Breast epithelium (tissue), 4 donors: ENCODE measurements around the gene SPOUT1. TPM values are rescaled to one million over a fixed set of nuclear protein-coding genes. Genes with fewer than 3 reads are reported as not detected.
"Not testable (repeated sequence)": the region's sequence is repeated elsewhere in the genome, so short reads cannot be mapped to it uniquely, and the experiment has no call there.

Experiments
- DNase-seq, 2 donors: peaks; one replicate each; pipeline ENCODE4 v3.0.0-alpha.2; 2019; ENCODE audit warnings: low spot score in 2 of 2
- H3K27ac ChIP-seq, 2 donors: fragments of 200-600 bp; sonication (generic) in 1 of 2; one replicate each; pipeline ENCODE4 v1.5.1; 2016 to 2019; ENCODE audit warnings: mild to moderate bottlenecking in 1 of 2
- H3K27me3 ChIP-seq, 2 donors: fragments of 200-600 bp; sonication (generic) in 1 of 2; one replicate each; pipeline versions ENCODE4 v1.5.1 to v1.6.0; 2017 to 2019; ENCODE audit warnings: control low read depth in 1 of 2, mild to moderate bottlenecking in 1 of 2
- H3K36me3 ChIP-seq: fragments of 200-600 bp; one replicate; pipeline ENCODE4 v1.5.1; 2019
- H3K4me1 ChIP-seq, 2 donors: fragments of 200-600 bp; sonication (generic); one replicate each; pipeline ENCODE4 v1.5.1; 2016 to 2019; ENCODE audit warnings: control low read depth in 1 of 2
- H3K4me3 ChIP-seq, 3 donors: fragments of 200-600 bp; sonication (generic); 1 replicate in 2 of 3; 2 replicates in 1 of 3; pipeline ENCODE4 v1.5.1; 2016 to 2019; ENCODE audit warnings: mild to moderate bottlenecking in 3 of 3, moderate library complexity in 2 of 3
- H3K9me3 ChIP-seq, 2 donors: fragments of 200-600 bp; sonication (generic) in 1 of 2; one replicate each; pipeline ENCODE4 v1.5.1; 2016 to 2019; ENCODE audit warnings: control low read depth in 1 of 2
- POLR2A ChIP-seq: fragments of 450-650 bp; IDR thresholded peaks from one replicate; pipeline ENCODE4 v1.6.1; 2016; ENCODE audit warnings: antibody characterized with exemption, mild to moderate bottlenecking, moderate library complexity
- POLR2AphosphoS5 ChIP-seq, 3 donors: sonication (generic); formaldehyde crosslinking; IDR thresholded peaks; one replicate each; pipeline ENCODE4 v1.6.1; 2017; ENCODE audit warnings: antibody characterized with exemption in 3 of 3
- intact Hi-C: fragments of 100-400 bp; cut with DNase I; formaldehyde crosslinking; loops from one replicate; pipeline ENCODE4 v1.15.1; 2023; ENCODE audit warnings: low total_unique reads
- total RNA-seq, 3 donors: library from RNA; depleted of rRNA; stranded (reverse); fragments of >200 nt; gene quantifications; one replicate each; pipeline ENCODE4 v1.1.0, GENCODE V29; 2016
- TF ChIP-seq, protein P1 (sequence below), 3 donors: fragments of 450-650 bp; IDR thresholded peaks; one replicate each; pipeline ENCODE4 v1.5.1; 2016 to 2017; ENCODE audit warnings: antibody characterized with exemption in 3 of 3, mild to moderate bottlenecking in 3 of 3, moderate library complexity in 3 of 3

The SPOUT1 gene
- total RNA-seq, 3 donors from 2014 or later = 23.0 to 40.0 (median 31.5) TPM

DNA sequence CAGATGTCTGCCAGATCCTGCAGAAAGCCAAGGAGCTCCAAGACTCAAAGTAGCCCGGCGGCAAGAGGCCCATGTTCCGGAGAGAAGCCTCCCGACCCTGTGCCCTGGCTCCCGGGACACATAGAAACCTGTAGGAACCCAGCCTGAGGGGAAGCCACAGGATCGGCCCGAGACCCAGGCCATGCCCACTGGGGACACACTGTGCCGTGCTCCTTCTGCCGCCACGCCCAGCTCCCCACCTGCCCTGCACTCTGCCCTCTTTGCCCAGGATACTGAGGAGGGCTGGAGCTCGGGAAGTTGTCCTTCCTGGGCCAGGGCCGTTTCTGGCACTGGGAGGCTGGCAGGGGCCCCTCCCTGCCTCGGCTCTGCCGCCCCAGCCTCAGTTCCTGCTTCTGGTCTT lies 21.8 kb downstream of the SPOUT1 start:
- Histone ChIP-seq H3K4me3 (no peak overlapping the region), H3K9me3 (no peaks in the 10 kb centered on the region), H3K27ac (no peak overlapping the region), H3K36me3 (peaks cover 5% of the 10 kb centered on the region), H3K4me1 (no peaks in the 10 kb centered on the region), H3K27me3 (no peaks in the 10 kb centered on the region)
- intact Hi-C loops = no loop called here
- no peak for DNase-seq
- no peak for TF ChIP-seq POLR2A
- TF ChIP-seq POLR2AphosphoS5 (IDR thresholded peaks at IDR 0.05) = no peak
- TF ChIP-seq, protein P1, sequence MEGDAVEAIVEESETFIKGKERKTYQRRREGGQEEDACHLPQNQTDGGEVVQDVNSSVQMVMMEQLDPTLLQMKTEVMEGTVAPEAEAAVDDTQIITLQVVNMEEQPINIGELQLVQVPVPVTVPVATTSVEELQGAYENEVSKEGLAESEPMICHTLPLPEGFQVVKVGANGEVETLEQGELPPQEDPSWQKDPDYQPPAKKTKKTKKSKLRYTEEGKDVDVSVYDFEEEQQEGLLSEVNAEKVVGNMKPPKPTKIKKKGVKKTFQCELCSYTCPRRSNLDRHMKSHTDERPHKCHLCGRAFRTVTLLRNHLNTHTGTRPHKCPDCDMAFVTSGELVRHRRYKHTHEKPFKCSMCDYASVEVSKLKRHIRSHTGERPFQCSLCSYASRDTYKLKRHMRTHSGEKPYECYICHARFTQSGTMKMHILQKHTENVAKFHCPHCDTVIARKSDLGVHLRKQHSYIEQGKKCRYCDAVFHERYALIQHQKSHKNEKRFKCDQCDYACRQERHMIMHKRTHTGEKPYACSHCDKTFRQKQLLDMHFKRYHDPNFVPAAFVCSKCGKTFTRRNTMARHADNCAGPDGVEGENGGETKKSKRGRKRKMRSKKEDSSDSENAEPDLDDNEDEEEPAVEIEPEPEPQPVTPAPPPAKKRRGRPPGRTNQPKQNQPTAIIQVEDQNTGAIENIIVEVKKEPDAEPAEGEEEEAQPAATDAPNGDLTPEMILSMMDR (IDR thresholded peaks at IDR 0.05) = no peak

DNA sequence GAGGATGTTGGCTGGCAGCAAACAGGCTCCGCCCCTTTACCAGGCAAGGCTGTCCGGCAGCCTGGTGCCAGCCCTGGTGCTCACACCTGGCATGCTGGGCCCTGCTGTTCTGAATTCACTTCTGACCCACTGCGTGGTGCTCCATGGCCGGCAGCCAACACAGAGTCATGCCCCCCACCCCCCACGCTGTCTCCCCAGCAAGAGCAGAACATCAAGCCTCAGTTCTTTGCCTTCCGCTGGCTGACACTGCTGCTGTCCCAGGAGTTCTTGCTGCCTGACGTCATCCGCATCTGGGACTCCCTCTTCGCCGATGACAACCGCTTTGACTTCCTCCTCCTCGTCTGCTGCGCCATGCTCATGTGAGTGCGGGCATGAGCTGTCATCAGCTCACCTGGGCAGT lies 23.9 kb downstream of the SPOUT1 start:
- Histone ChIP-seq H3K27ac (no peak overlapping the region), H3K4me3 (no peak overlapping the region), H3K9me3 (no peaks in the 10 kb centered on the region), H3K36me3 (peaks cover 5% of the 10 kb centered on the region), H3K27me3 (no peaks in the 10 kb centered on the region), H3K4me1 (no peaks in the 10 kb centered on the region)
- no peak for TF ChIP-seq POLR2A
- TF ChIP-seq POLR2AphosphoS5 (IDR thresholded peaks at IDR 0.05) = no peak
- TF ChIP-seq, protein P1 (IDR thresholded peaks at IDR 0.05) = no peak
- intact Hi-C loops = no loop called here
- no peak for DNase-seq

DNA sequence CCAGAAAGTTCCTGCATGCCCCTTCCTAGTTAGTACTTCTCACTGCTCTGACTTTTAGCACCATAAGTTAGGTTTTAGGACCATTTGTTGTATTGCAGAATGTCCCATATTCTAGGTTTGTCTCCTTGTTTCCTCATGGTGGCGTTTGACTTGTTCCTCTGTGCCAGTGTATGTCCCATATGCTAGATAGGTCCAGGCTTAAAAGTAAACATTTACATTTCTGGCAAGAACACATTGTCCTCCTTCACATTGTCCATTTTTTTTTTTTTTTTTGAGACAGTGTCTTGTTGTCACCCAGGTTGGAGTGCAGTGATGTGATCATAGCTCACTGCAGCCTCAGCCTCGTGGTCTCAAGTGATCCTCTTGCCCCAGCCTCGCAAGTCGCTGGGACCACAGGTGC lies 27.1 kb downstream of the SPOUT1 start:
- intact Hi-C loops = no loop called here
- Histone ChIP-seq H3K9me3 (no peaks in the 10 kb centered on the region), H3K4me3 (no peak overlapping the region), H3K4me1 (no peaks in the 10 kb centered on the region), H3K36me3 (peaks cover 4% of the 10 kb centered on the region), H3K27me3 (no peaks in the 10 kb centered on the region), H3K27ac (no peak overlapping the region)
- TF ChIP-seq POLR2AphosphoS5 (IDR thresholded peaks at IDR 0.05) (no peak), POLR2A (no peak)
- TF ChIP-seq, protein P1 (IDR thresholded peaks at IDR 0.05) = no peak
- no peak for DNase-seq

DNA sequence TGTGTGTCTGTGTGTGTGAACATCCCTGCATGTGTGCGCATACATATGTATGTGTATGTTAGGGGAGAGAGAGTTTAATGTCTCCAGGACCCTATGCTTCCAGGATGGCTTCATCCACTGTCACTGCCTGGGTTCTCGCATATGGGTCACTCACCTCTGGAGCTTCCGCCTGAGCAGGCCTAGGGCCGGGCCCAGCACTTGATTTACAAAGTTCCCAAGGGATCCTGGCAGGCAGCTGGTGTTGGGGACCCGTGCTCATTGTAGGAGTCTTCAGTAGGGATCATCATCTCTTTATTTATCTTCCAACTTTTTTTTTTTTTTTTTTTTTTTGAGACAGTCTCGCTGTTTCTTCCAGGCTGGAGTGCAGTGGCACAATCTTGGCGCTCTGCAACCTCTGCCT lies 29.5 kb downstream of the SPOUT1 start:
- no peak for DNase-seq
- peaks cover 4% of the 10 kb centered on the region for H3K36me3 ChIP-seq
- no peaks in the 10 kb centered on the region for H3K4me1 ChIP-seq
- intact Hi-C loops = no loop called here
- no peaks in the 10 kb centered on the region for H3K27me3 ChIP-seq
- H3K9me3 ChIP-seq = no peaks in the 10 kb centered on the region
- no peak overlapping the region for H3K4me3 ChIP-seq
- TF ChIP-seq, protein P1 (IDR thresholded peaks at IDR 0.05) = no peak
- no peak for TF ChIP-seq POLR2A
- TF ChIP-seq POLR2AphosphoS5 (IDR thresholded peaks at IDR 0.05) = no peak
- H3K27ac ChIP-seq = no peak overlapping the region

DNA sequence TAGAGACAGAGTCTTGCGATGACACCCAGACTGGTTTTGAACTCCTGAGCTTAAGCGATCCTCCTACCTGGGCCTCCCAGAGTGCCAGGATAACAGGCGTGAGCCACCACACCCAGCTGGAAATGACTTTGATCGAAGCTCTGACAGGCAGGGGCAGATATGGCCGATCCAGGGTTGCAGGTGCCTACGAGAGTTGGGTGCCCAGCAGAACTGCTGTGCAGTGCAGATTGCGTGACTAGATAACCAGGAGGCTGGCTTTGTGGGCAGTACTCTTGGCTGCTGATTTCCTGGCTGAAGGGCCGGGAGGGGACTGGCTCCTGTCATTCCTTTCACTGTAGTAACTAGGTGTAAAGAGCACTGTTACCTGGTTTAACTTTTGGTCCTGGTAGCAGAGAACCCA lies 30.7 kb downstream of the SPOUT1 start:
- TF ChIP-seq POLR2A = no peak
- no peak for TF ChIP-seq POLR2AphosphoS5 (IDR thresholded peaks at IDR 0.05)
- TF ChIP-seq, protein P1 (IDR thresholded peaks at IDR 0.05) = no peak
- no peaks in the 10 kb centered on the region for H3K4me1 ChIP-seq
- H3K27me3 ChIP-seq = no peaks in the 10 kb centered on the region
- H3K9me3 ChIP-seq = no peaks in the 10 kb centered on the region
- no peak overlapping the region for H3K27ac ChIP-seq
- no peak for DNase-seq
- H3K4me3 ChIP-seq = no peak overlapping the region
- intact Hi-C loops = no loop called here
- H3K36me3 ChIP-seq = peaks cover 4% of the 10 kb centered on the region

DNA sequence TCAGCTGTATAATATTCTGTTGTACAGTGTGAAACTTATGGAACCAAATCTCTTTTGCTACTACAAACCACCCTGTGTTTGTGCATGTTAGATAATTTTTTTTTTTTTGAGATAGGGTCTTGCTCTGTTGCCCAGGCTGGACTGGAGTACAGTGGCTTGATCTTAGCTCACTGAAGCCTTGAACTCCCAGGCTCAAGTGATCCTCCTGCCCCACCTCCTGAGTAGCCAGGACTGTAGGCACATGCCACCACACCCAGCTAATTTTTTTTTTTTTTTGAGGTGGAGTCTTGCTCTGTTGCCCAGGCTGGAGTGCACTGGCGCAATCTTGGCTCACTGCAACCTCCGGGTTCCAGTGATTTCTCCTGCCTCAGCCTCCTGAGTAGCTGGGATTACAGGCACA lies 34.6 kb downstream of the SPOUT1 start:
- intact Hi-C loops, H3K36me3 ChIP-seq: not testable (repeated sequence)

More for the DNA sequence above, 34.6 kb downstream of the SPOUT1 start:
- H3K4me1 ChIP-seq, H3K27ac ChIP-seq, DNase-seq, H3K27me3 ChIP-seq, H3K4me3 ChIP-seq, H3K9me3 ChIP-seq: not testable (repeated sequence)
